Astrocyte (in vitro differentiated cells and primary cell): ENCODE measurements around the gene C4orf54. TPM values are rescaled to one million over a fixed set of nuclear protein-coding genes. Genes with fewer than 3 reads are reported as not detected.

Experiments
- DNase-seq: peaks from one replicate; pipeline ENCODE4 v3.0.0-alpha.2; 2010; ENCODE audit warnings: low read depth
- FAIRE-seq: peaks from 2 replicates; lab custom pipeline; 2011; peaks lifted over from hg19 to GRCh38; lab: Jason Lieb, UNC
- H2AFZ ChIP-seq: 2 replicates; pipeline ENCODE4 v1.6.0; 2012; ENCODE audit warnings: low read depth, low read length, inconsistent platforms
- H3K27ac ChIP-seq: 2 replicates; pipeline ENCODE4 v1.5.1; 2011; ENCODE audit warnings: low read depth, low read length, inconsistent platforms
- H3K27me3 ChIP-seq: 2 replicates; pipeline ENCODE4 v1.6.0; 2011; ENCODE audit warnings: low read length, inconsistent platforms; ENCODE audit not compliant: insufficient read depth
- H3K36me3 ChIP-seq: 2 replicates; pipeline ENCODE4 v1.5.1; 2011; ENCODE audit warnings: low read length, inconsistent platforms; ENCODE audit not compliant: insufficient read depth
- H3K4me1 ChIP-seq: 2 replicates; pipeline ENCODE4 v1.5.1; 2011; ENCODE audit warnings: low read length, inconsistent platforms; ENCODE audit not compliant: insufficient read depth
- H3K4me2 ChIP-seq: 2 replicates; pipeline ENCODE4 v1.6.0; 2012; ENCODE audit warnings: low read length, inconsistent platforms
- H3K4me3 ChIP-seq: 2 replicates; pipeline ENCODE4 v1.5.1; 2011; ENCODE audit warnings: low read depth, mild to moderate bottlenecking, low read length, inconsistent platforms; ENCODE audit not compliant: insufficient read depth
- H3K79me2 ChIP-seq: 2 replicates; pipeline ENCODE4 v1.6.0; 2012; ENCODE audit warnings: mild to moderate bottlenecking, low read length, inconsistent platforms; ENCODE audit not compliant: insufficient read depth
- H3K9ac ChIP-seq: 2 replicates; pipeline ENCODE4 v1.6.0; 2012; ENCODE audit warnings: mild to moderate bottlenecking, low read length, inconsistent platforms
- H3K9me3 ChIP-seq: 2 replicates; pipeline ENCODE4 v1.5.1; 2012; ENCODE audit warnings: low read depth, mild to moderate bottlenecking, low read length, inconsistent platforms; ENCODE audit not compliant: insufficient read depth
- H4K20me1 ChIP-seq: 2 replicates; pipeline ENCODE4 v1.6.0; 2012; ENCODE audit warnings: low read length, inconsistent platforms; ENCODE audit not compliant: insufficient read depth
- H3K27ac Mint-ChIP-seq: one replicate; pipeline ENCODE4 v1.8.0; 2021; ENCODE audit warnings: mild to moderate bottlenecking, mixed read lengths; ENCODE audit not compliant: unreplicated experiment
- H3K27me3 Mint-ChIP-seq: one replicate; pipeline ENCODE4 v1.8.0; 2021; ENCODE audit warnings: low read depth, mixed read lengths; ENCODE audit not compliant: unreplicated experiment
- H3K36me3 Mint-ChIP-seq: one replicate; pipeline ENCODE4 v1.8.0; 2021; ENCODE audit warnings: low read depth, mixed read lengths; ENCODE audit not compliant: unreplicated experiment
- H3K4me1 Mint-ChIP-seq: one replicate; pipeline ENCODE4 v1.8.0; 2021; ENCODE audit warnings: low read depth, mixed read lengths; ENCODE audit not compliant: unreplicated experiment
- H3K4me3 Mint-ChIP-seq: one replicate; pipeline ENCODE4 v1.8.0; 2021; ENCODE audit warnings: mild to moderate bottlenecking, moderate library complexity, mixed read lengths; ENCODE audit not compliant: unreplicated experiment
- H3K9me3 Mint-ChIP-seq: one replicate; pipeline ENCODE4 v1.8.0; 2021; ENCODE audit warnings: mild to moderate bottlenecking, mixed read lengths; ENCODE audit not compliant: unreplicated experiment
- CTCF ChIP-seq: IDR thresholded peaks from 2 replicates; pipeline ENCODE4 v1.5.1; 2011; ENCODE audit warnings: low read depth, mild to moderate bottlenecking, inconsistent platforms, low read length, moderate library complexity; ENCODE audit not compliant: insufficient read depth
- EZH2 ChIP-seq: IDR thresholded peaks from 2 replicates; pipeline ENCODE4 v1.6.1; 2012; ENCODE audit warnings: mild to moderate bottlenecking, low read length, inconsistent platforms; ENCODE audit not compliant: insufficient read depth
- total RNA-seq: library from RNA; stranded (reverse); gene quantifications from 2 replicates; pipeline ENCODE4 v1.2.1, GENCODE V29; 2021

The C4orf54 gene
- total RNA-seq, 1 donor from 2014 or later, result not detected

GRCh38 chr4:99649208-99649607 lies 8.4 kb downstream of the C4orf54 start:
- H2AFZ ChIP-seq, result no peak overlapping the region
- H3K9me3 Mint-ChIP-seq, result peaks cover 3% of the 10 kb centered on the region
- no peak for DNase-seq
- TF ChIP-seq EZH2 (no peak), CTCF (no peak)
- peaks cover 13% of the 10 kb centered on the region for H3K27me3 Mint-ChIP-seq
- no peak overlapping the region for H3K27ac Mint-ChIP-seq
- H3K27ac ChIP-seq, result no peak overlapping the region
- H3K4me2 ChIP-seq, result no peak overlapping the region
- no peak overlapping the region for H3K4me3 ChIP-seq
- H3K9ac ChIP-seq, result no peak overlapping the region
- H3K4me1 ChIP-seq, result no peaks in the 10 kb centered on the region
- H3K36me3 ChIP-seq, result no peaks in the 10 kb centered on the region
- no peak overlapping the region for H3K4me3 Mint-ChIP-seq
- H4K20me1 ChIP-seq, result no peaks in the 10 kb centered on the region
- H3K27me3 ChIP-seq, result no peaks in the 10 kb centered on the region
- H3K79me2 ChIP-seq, result no peaks in the 10 kb centered on the region
- FAIRE-seq, result no peak
- H3K9me3 ChIP-seq, result no peaks in the 10 kb centered on the region
- H3K4me1 Mint-ChIP-seq, result no peaks in the 10 kb centered on the region
- no peaks in the 10 kb centered on the region for H3K36me3 Mint-ChIP-seq

GRCh38 chr4:99648321-99648720 lies 9.3 kb downstream of the C4orf54 start:
- Mint-ChIP-seq H3K36me3 (no peaks in the 10 kb centered on the region), H3K4me1 (no peaks in the 10 kb centered on the region), H3K27ac (no peak overlapping the region), H3K9me3 (peaks cover 3% of the 10 kb centered on the region), H3K4me3 (no peak overlapping the region), H3K27me3 (peaks cover 10% of the 10 kb centered on the region)
- Histone ChIP-seq H3K9ac (no peak overlapping the region), H3K79me2 (no peaks in the 10 kb centered on the region), H3K27me3 (no peaks in the 10 kb centered on the region), H3K9me3 (no peaks in the 10 kb centered on the region), H3K4me2 (no peak overlapping the region), H3K36me3 (no peaks in the 10 kb centered on the region), H3K27ac (no peak overlapping the region), H2AFZ (no peak overlapping the region), H3K4me1 (no peaks in the 10 kb centered on the region), H3K4me3 (no peak overlapping the region), H4K20me1 (no peaks in the 10 kb centered on the region)
- DNase-seq (no peak), FAIRE-seq (no peak)
- TF ChIP-seq EZH2, result no peak
- no peak for TF ChIP-seq CTCF

GRCh38 chr4:99647071-99647470 lies 10.6 kb downstream of the C4orf54 start:
- Histone ChIP-seq H3K79me2 (no peaks in the 10 kb centered on the region), H3K4me1 (no peaks in the 10 kb centered on the region), H3K27ac (no peak overlapping the region), H3K4me3 (no peak overlapping the region), H3K27me3 (no peaks in the 10 kb centered on the region), H3K9me3 (no peaks in the 10 kb centered on the region), H3K4me2 (no peak overlapping the region), H3K9ac (no peak overlapping the region), H4K20me1 (no peaks in the 10 kb centered on the region), H3K36me3 (no peaks in the 10 kb centered on the region), H2AFZ (no peak overlapping the region)
- H3K36me3 Mint-ChIP-seq, result no peaks in the 10 kb centered on the region
- no peak for DNase-seq
- H3K27ac Mint-ChIP-seq, result no peak overlapping the region
- H3K4me1 Mint-ChIP-seq, result no peaks in the 10 kb centered on the region
- H3K9me3 Mint-ChIP-seq, result peaks cover 3% of the 10 kb centered on the region
- no peak for TF ChIP-seq CTCF
- TF ChIP-seq EZH2, result no peak
- H3K27me3 Mint-ChIP-seq, result peaks cover 10% of the 10 kb centered on the region
- no peak overlapping the region for H3K4me3 Mint-ChIP-seq
- no peak for FAIRE-seq
